ENCODE results near the gene KCTD19.

Gene KCTD19

GRCh38 chr16:67257486-67258160 is 68.9 kb downstream of the KCTD19 start:
- DNase-seq: no peak

- no peak for DNase-seq
Measured at GRCh38 chr16:67256701-67257230, 69.8 kb downstream of the KCTD19 start.

- no peak for DNase-seq
Measured at GRCh38 chr16:67255553-67256221, 70.9 kb downstream of the KCTD19 start.

GRCh38 chr16:67254801-67255552 is 71.6 kb downstream of the KCTD19 start:
- no peak for DNase-seq

- no peak for DNase-seq
Measured at GRCh38 chr16:67252609-67253497, 73.7 kb downstream of the KCTD19 start.

GRCh38 chr16:67250045-67250327 is 76.6 kb downstream of the KCTD19 start:
- no peak for DNase-seq

- DNase-seq: no peak
Measured at GRCh38 chr16:67249178-67250044, 77.1 kb downstream of the KCTD19 start.

- peak; percentile 42 for DNase-seq
Measured at GRCh38 chr16:67248401-67249177, 78.0 kb downstream of the KCTD19 start, which contains the start of gene SLC9A5. SLC9A5 (plus strand) TSS chr16:67248979; CDS start chr16:67249015, 36 bp downstream.

GRCh38 chr16:67248073-67248400 is 78.5 kb downstream of the KCTD19 start:
- DNase-seq: no peak

GRCh38 chr16:67247192-67248072 is 79.1 kb downstream of the KCTD19 start, which contains the start of gene FHOD1:
FHOD1 (minus strand) TSS chr16:67247481; CDS start chr16:67247410, 71 bp downstream.
- peak; percentile 99 for DNase-seq

GRCh38 chr16:67246756-67247191 is 79.8 kb downstream of the KCTD19 start:
- DNase-seq: peak; percentile 69

- peak; percentile 54 for DNase-seq
Measured at GRCh38 chr16:67246081-67246755, 80.3 kb downstream of the KCTD19 start.

GRCh38 chr16:67245674-67246080 is 80.9 kb downstream of the KCTD19 start:
- no peak for DNase-seq

GRCh38 chr16:67245186-67245585 is 81.4 kb downstream of the KCTD19 start:
- DNase-seq: peak; percentile 16

GRCh38 chr16:67244387-67245185 is 82.0 kb downstream of the KCTD19 start:
- peak; percentile 82 for DNase-seq

GRCh38 chr16:67243481-67243880 is 83.1 kb downstream of the KCTD19 start:
- no peak for DNase-seq

GRCh38 chr16:67242138-67242730 is 84.3 kb downstream of the KCTD19 start:
- no peak for DNase-seq
